Neural cell (in vitro differentiated cells): ENCODE results near the gene KANK4. TPM values are rescaled to one million over a fixed set of nuclear protein-coding genes. Genes with fewer than 3 reads are reported as not detected.

Experiments
- H2AFZ ChIP-seq: fragments of 200-600, 300-800 bp; sonication (generic), shearing (Covaris generic); 2 replicates; pipeline ENCODE4 v1.6.0; 2014; ENCODE audit warnings: low read depth, mild to moderate bottlenecking, antibody characterized with exemption, low read length, moderate library complexity
- H3F3A ChIP-seq: fragments of 200-600 bp; shearing (Covaris generic); 2 replicates; pipeline ENCODE4 v1.6.1; 2016; ENCODE audit warnings: mild to moderate bottlenecking, moderate library complexity, mixed read lengths, antibody characterized with exemption, low read length; ENCODE audit not compliant: insufficient read depth, poor library complexity, severe bottlenecking
- H3K27ac ChIP-seq: fragments of 200-600, 300-800 bp; sonication (generic), shearing (Covaris generic); 2 replicates; pipeline ENCODE4 v1.5.1; 2014; ENCODE audit warnings: mild to moderate bottlenecking, low read length, moderate library complexity
- H3K27me3 ChIP-seq: fragments of 300-800, 200-600 bp; sonication (generic), shearing (Covaris generic); 2 replicates; pipeline ENCODE4 v1.6.0; 2014; ENCODE audit warnings: mild to moderate bottlenecking, low read depth, low read length, moderate library complexity; ENCODE audit not compliant: insufficient read depth
- H3K36me3 ChIP-seq: fragments of 300-800, 200-600 bp; sonication (generic), shearing (Covaris generic); 2 replicates; pipeline ENCODE4 v1.5.1; 2014; ENCODE audit warnings: mild to moderate bottlenecking, antibody characterized with exemption, low read length, moderate library complexity; ENCODE audit not compliant: insufficient read depth
- H3K4me2 ChIP-seq: fragments of 300-800, 200-600 bp; sonication (generic), shearing (Covaris generic); 2 replicates; pipeline ENCODE4 v1.6.0; 2014; ENCODE audit warnings: mild to moderate bottlenecking, low read length
- H3K4me3 ChIP-seq: fragments of 300-800, 200-600 bp; sonication (generic), shearing (Covaris generic); 2 replicates; pipeline ENCODE4 v1.5.1; 2014; ENCODE audit warnings: mild to moderate bottlenecking, low read length, moderate library complexity
- H3K79me2 ChIP-seq: fragments of 200-600 bp; shearing (Covaris generic); replicated peaks from 2 replicates; pipeline ENCODE4 v1.6.0; 2014; ENCODE audit warnings: mild to moderate bottlenecking, low read length, moderate library complexity; ENCODE audit not compliant: insufficient read depth
- H3K9ac ChIP-seq: fragments of 300-800, 200-600 bp; sonication (generic), shearing (Covaris generic); 2 replicates; pipeline ENCODE4 v1.6.1; 2016; ENCODE audit warnings: mild to moderate bottlenecking, low read length, mixed read lengths
- H3K9me2 ChIP-seq: fragments of 200-600 bp; shearing (Covaris generic); 2 replicates; pipeline ENCODE4 v1.6.1; 2016; ENCODE audit warnings: mild to moderate bottlenecking, low read length, mixed read lengths; ENCODE audit not compliant: insufficient read depth
- H3K9me3 ChIP-seq: fragments of 200-600, 300-800 bp; sonication (generic), shearing (Covaris generic); 2 replicates; pipeline ENCODE4 v1.6.1; 2016; ENCODE audit warnings: mild to moderate bottlenecking, mixed run types, low read length, moderate library complexity, mixed read lengths
- H4K20me1 ChIP-seq: fragments of 200-600 bp; shearing (Covaris generic); 2 replicates; pipeline ENCODE4 v1.6.1; 2016; ENCODE audit warnings: mild to moderate bottlenecking, mixed run types; ENCODE audit not compliant: insufficient read depth
- EP300 ChIP-seq: fragments of 450-650 bp; conservative IDR thresholded peaks from 2 replicates; pipeline ENCODE4 v1.6.1; 2014; ENCODE audit warnings: antibody characterized with exemption, mild to moderate bottlenecking, moderate library complexity; ENCODE audit not compliant: poor library complexity, severe bottlenecking
- EZH2 ChIP-seq: fragments of 200-600, 300-800 bp; shearing (Covaris generic), sonication (generic); IDR thresholded peaks from 2 replicates; pipeline ENCODE4 v1.6.1; 2014; ENCODE audit warnings: antibody characterized with exemption, low read length, borderline replicate concordance, mild to moderate bottlenecking; ENCODE audit not compliant: insufficient read depth, poor library complexity, severe bottlenecking
- MXI1 ChIP-seq: fragments of 450-650 bp; conservative IDR thresholded peaks from 2 replicates; pipeline ENCODE4 v1.6.1; 2014; ENCODE audit warnings: antibody characterized with exemption, mild to moderate bottlenecking; ENCODE audit not compliant: poor library complexity, severe bottlenecking
- POLR2AphosphoS5 ChIP-seq: IDR thresholded peaks from 2 replicates; pipeline ENCODE4 v1.6.1; 2012
- RAD21 ChIP-seq: fragments of 450-650 bp; conservative IDR thresholded peaks from 2 replicates; pipeline ENCODE4 v1.6.1; 2014; ENCODE audit warnings: antibody characterized with exemption, mild to moderate bottlenecking, moderate library complexity
- SMC3 ChIP-seq: fragments of 450-650 bp; conservative IDR thresholded peaks from 2 replicates; pipeline ENCODE4 v1.6.1; 2014; ENCODE audit warnings: antibody characterized with exemption, mild to moderate bottlenecking, moderate library complexity; ENCODE audit not compliant: poor library complexity
- TAF1 ChIP-seq: IDR thresholded peaks from 2 replicates; pipeline ENCODE4 v1.6.1; 2012; ENCODE audit warnings: low read depth
- polyA plus RNA-seq: library from polyadenylated mRNA; depleted of rRNA; stranded (reverse); fragments of >200 nt; gene quantifications from 2 replicates; pipeline ENCODE4 v1.2.3, GENCODE V29; 2014
- TF ChIP-seq, protein P1 (sequence below): fragments of 450-650 bp; IDR thresholded peaks from 2 replicates; pipeline ENCODE4 v1.5.1; 2014; ENCODE audit warnings: antibody characterized with exemption, mild to moderate bottlenecking, moderate library complexity; ENCODE audit not compliant: poor library complexity, severe bottlenecking
- TF ChIP-seq, protein P2 (sequence below): IDR thresholded peaks from 2 replicates; pipeline ENCODE4 v1.6.1; 2012; ENCODE audit warnings: borderline replicate concordance

Gene KANK4
- polyA plus RNA-seq, 1 donor from 2014 or later = 0.25 TPM

GRCh38 chr1:62218604-62219003, 100.6 kb downstream of the KANK4 start:
- H3K36me3 ChIP-seq = no peaks in the 10 kb centered on the region
- no peaks in the 10 kb centered on the region for H4K20me1 ChIP-seq
- no peaks in the 10 kb centered on the region for H3K9me3 ChIP-seq
- H3K27ac ChIP-seq = no peak overlapping the region
- no peak overlapping the region for H3K9ac ChIP-seq
- no peaks in the 10 kb centered on the region for H3K79me2 ChIP-seq
- TF ChIP-seq TAF1 (no peak), POLR2AphosphoS5 (no peak), MXI1 (no peak), EZH2 (no peak), SMC3 (no peak), EP300 (no peak), RAD21 (no peak)
- TF ChIP-seq, protein P1, sequence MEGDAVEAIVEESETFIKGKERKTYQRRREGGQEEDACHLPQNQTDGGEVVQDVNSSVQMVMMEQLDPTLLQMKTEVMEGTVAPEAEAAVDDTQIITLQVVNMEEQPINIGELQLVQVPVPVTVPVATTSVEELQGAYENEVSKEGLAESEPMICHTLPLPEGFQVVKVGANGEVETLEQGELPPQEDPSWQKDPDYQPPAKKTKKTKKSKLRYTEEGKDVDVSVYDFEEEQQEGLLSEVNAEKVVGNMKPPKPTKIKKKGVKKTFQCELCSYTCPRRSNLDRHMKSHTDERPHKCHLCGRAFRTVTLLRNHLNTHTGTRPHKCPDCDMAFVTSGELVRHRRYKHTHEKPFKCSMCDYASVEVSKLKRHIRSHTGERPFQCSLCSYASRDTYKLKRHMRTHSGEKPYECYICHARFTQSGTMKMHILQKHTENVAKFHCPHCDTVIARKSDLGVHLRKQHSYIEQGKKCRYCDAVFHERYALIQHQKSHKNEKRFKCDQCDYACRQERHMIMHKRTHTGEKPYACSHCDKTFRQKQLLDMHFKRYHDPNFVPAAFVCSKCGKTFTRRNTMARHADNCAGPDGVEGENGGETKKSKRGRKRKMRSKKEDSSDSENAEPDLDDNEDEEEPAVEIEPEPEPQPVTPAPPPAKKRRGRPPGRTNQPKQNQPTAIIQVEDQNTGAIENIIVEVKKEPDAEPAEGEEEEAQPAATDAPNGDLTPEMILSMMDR = no peak
- TF ChIP-seq, protein P2, sequence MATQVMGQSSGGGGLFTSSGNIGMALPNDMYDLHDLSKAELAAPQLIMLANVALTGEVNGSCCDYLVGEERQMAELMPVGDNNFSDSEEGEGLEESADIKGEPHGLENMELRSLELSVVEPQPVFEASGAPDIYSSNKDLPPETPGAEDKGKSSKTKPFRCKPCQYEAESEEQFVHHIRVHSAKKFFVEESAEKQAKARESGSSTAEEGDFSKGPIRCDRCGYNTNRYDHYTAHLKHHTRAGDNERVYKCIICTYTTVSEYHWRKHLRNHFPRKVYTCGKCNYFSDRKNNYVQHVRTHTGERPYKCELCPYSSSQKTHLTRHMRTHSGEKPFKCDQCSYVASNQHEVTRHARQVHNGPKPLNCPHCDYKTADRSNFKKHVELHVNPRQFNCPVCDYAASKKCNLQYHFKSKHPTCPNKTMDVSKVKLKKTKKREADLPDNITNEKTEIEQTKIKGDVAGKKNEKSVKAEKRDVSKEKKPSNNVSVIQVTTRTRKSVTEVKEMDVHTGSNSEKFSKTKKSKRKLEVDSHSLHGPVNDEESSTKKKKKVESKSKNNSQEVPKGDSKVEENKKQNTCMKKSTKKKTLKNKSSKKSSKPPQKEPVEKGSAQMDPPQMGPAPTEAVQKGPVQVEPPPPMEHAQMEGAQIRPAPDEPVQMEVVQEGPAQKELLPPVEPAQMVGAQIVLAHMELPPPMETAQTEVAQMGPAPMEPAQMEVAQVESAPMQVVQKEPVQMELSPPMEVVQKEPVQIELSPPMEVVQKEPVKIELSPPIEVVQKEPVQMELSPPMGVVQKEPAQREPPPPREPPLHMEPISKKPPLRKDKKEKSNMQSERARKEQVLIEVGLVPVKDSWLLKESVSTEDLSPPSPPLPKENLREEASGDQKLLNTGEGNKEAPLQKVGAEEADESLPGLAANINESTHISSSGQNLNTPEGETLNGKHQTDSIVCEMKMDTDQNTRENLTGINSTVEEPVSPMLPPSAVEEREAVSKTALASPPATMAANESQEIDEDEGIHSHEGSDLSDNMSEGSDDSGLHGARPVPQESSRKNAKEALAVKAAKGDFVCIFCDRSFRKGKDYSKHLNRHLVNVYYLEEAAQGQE = no peak
- no peak overlapping the region for H3K4me3 ChIP-seq
- no peak overlapping the region for H3K4me2 ChIP-seq
- no peaks in the 10 kb centered on the region for H3F3A ChIP-seq
- H3K27me3 ChIP-seq = no peaks in the 10 kb centered on the region
- H2AFZ ChIP-seq = no peak overlapping the region
- no peaks in the 10 kb centered on the region for H3K9me2 ChIP-seq

- Histone ChIP-seq H3K4me3 (no peak overlapping the region), H3F3A (no peaks in the 10 kb centered on the region), H3K9ac (no peak overlapping the region), H3K27ac (no peak overlapping the region), H3K9me2 (no peaks in the 10 kb centered on the region), H3K9me3 (peaks cover 4% of the 10 kb centered on the region), H4K20me1 (no peaks in the 10 kb centered on the region), H3K79me2 (no peaks in the 10 kb centered on the region), H2AFZ (no peak overlapping the region), H3K27me3 (no peaks in the 10 kb centered on the region), H3K36me3 (no peaks in the 10 kb centered on the region), H3K4me2 (no peak overlapping the region)
- TF ChIP-seq RAD21 (no peak), EZH2 (no peak), EP300 (no peak), TAF1 (no peak), POLR2AphosphoS5 (no peak)
Observed at GRCh38 chr1:62213075-62213914, 105.9 kb downstream of the KANK4 start.
